HepG2 (cell line): Measurements from ENCODE around the gene USP36. TPM values are rescaled to one million over a fixed set of nuclear protein-coding genes. Genes with fewer than 3 reads are reported as not detected.
A peak's percentile ranks its signal among the peaks of the same experiment; 100 is the strongest.

ENCODE experiments used
- ADNP ChIP-seq: sonication (generic); formaldehyde crosslinking; IDR thresholded peaks from 2 replicates; pipeline ENCODE4 v1.4.0; 2020; ENCODE audit warnings: missing genetic modification reagents
- AHDC1 ChIP-seq: sonication (generic); formaldehyde crosslinking; IDR thresholded peaks from 2 replicates; pipeline ENCODE4 v1.5.1; 2020; ENCODE audit warnings: mild to moderate bottlenecking, missing genetic modification reagents, borderline replicate concordance
- ISX ChIP-seq: sonication (generic); formaldehyde crosslinking; conservative IDR thresholded peaks from 2 replicates; pipeline ENCODE4 v1.5.0; 2020; ENCODE audit warnings: missing genetic modification reagents
- NAIF1 ChIP-seq: sonication (generic); formaldehyde crosslinking; IDR thresholded peaks from 2 replicates; pipeline ENCODE4 v1.5.0; 2020; ENCODE audit warnings: mild to moderate bottlenecking, missing genetic modification reagents, borderline replicate concordance
- RFXANK ChIP-seq: IDR thresholded peaks from 2 replicates; pipeline ENCODE4 v1.6.1; 2016
- STAT5B ChIP-seq: sonication (generic); formaldehyde crosslinking; IDR thresholded peaks from 2 replicates; pipeline ENCODE4 v1.4.0; 2020; ENCODE audit warnings: missing genetic modification reagents
- TBX2 ChIP-seq: sonication (generic); formaldehyde crosslinking; IDR thresholded peaks from 2 replicates; pipeline ENCODE4 v1.5.0; 2020; ENCODE audit warnings: missing genetic modification reagents, mild to moderate bottlenecking, borderline replicate concordance
- TRAFD1 ChIP-seq: sonication (generic); formaldehyde crosslinking; IDR thresholded peaks from 2 replicates; pipeline ENCODE4 v1.5.1; 2020; ENCODE audit warnings: missing genetic modification reagents, mild to moderate bottlenecking, borderline replicate concordance
- ZNF318 ChIP-seq: sonication (generic); formaldehyde crosslinking; IDR thresholded peaks from 2 replicates; pipeline ENCODE4 v1.4.0; 2020; ENCODE audit warnings: mild to moderate bottlenecking, missing genetic modification reagents
- ZNF670 ChIP-seq: sonication (generic); formaldehyde crosslinking; IDR thresholded peaks from 2 replicates; pipeline ENCODE4 v1.8.0; 2022; ENCODE audit warnings: mild to moderate bottlenecking, missing genetic modification reagents, borderline replicate concordance
- ZNF724P ChIP-seq: sonication (generic); formaldehyde crosslinking; IDR thresholded peaks from 2 replicates; pipeline ENCODE4 v1.8.0; 2022; ENCODE audit warnings: missing genetic modification reagents, borderline replicate concordance
- ZNF761 ChIP-seq: sonication (generic); formaldehyde crosslinking; conservative IDR thresholded peaks from 2 replicates; pipeline ENCODE4 v1.4.0; 2020; ENCODE audit warnings: mild to moderate bottlenecking, missing genetic modification reagents
- ZNF839 ChIP-seq: sonication (generic); formaldehyde crosslinking; IDR thresholded peaks from 2 replicates; pipeline ENCODE4 v1.4.0; 2020; ENCODE audit warnings: missing genetic modification reagents, mild to moderate bottlenecking, borderline replicate concordance
- ZNF891 ChIP-seq: sonication (generic); formaldehyde crosslinking; IDR thresholded peaks from 2 replicates; pipeline ENCODE4 v1.5.0; 2020; ENCODE audit warnings: mild to moderate bottlenecking, missing genetic modification reagents
- polyA plus RNA-seq, 8 experiments: library from polyadenylated mRNA; depleted of rRNA in 3 of 8; stranded (reverse) in 7 of 8; unstranded in 1 of 8; fragments of >200 nt; fragmentation: Illumina TruSeq in 4 of 8; extraction: Trizol in 4 of 8; gene quantifications; 2 replicates each; pipeline versions ENCODE4 v1.2.1 to v1.2.3, GENCODE V29; 2011 to 2016; ENCODE audit warnings: low read depth in 4 of 8, missing spikeins in 1 of 8, mixed read lengths in 1 of 8; ENCODE audit not compliant: insufficient read depth in 1 of 8
- total RNA-seq, 5 experiments: library from RNA; depleted of rRNA; stranded (reverse); fragments of >200 nt; fragmentation: Illumina TruSeq; extraction: Trizol; gene quantifications; 2 replicates each; pipeline ENCODE4 v1.2.3, GENCODE V29; 2016; ENCODE audit warnings: low read depth in 1 of 5

The USP36 gene
- total and polyA plus RNA-seq, 2 of the 13 experiments (the other 11 are each of a cell fraction or from before 2014, with no cell fraction given), result 29.6 to 45.9 TPM

- TF ChIP-seq AHDC1 (CRISPR knock-in tag) (no peak), RFXANK (no peak), ZNF761 (CRISPR knock-in tag) (0 out of 2 replicates have a peak, but pooled peaks have one; percentile 18), ZNF670 (0 out of 2 replicates have a peak, but pooled peaks have one; percentile 17), ZNF318 (CRISPR knock-in tag) (no peak), TBX2 (CRISPR knock-in tag) (no peak), ISX (CRISPR knock-in tag) (no peak), STAT5B (CRISPR knock-in tag) (no peak), ADNP (CRISPR knock-in tag) (no peak), ZNF839 (CRISPR knock-in tag) (0 out of 2 replicates have a peak, but pooled peaks have one; percentile 36), NAIF1 (CRISPR knock-in tag) (no peak), ZNF891 (peak; percentile 28; the same call in 1 of the 2 replicates), TRAFD1 (CRISPR knock-in tag) (no peak), ZNF724P (CRISPR knock-in tag) (no peak)
Measured at GRCh38 chr17:78779850-78780249, 60.8 kb downstream of the USP36 start (continued).
